ENCODE data around the gene LRFN2. TPM values are rescaled to one million over a fixed set of nuclear protein-coding genes. Genes with fewer than 3 reads are reported as not detected.
A peak's percentile ranks its signal among the peaks of the same experiment; 100 is the strongest.

LRFN2 gene
- polyA plus RNA-seq, 3 donors from 2014 or later, result 0.67 to 1.8 (median 0.87) TPM

DNA sequence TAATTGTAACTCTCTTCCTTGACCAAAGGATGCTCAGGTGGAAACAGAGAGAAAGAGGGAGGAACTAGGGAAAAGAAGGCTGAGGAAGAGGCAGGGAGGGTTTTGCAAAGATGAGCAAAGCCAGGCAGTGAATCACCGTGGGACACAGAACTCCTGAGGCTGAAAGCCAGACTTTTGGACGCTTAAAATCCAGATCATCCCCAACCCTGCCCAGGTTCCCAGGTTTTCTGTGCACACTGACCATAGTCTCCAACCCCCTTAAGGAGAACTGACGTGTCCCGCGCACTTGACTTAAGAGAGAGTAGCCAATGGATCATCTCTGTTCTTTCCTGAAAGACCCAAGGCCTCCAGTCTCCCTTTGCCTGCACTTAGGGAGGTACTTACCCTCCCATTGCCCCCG, 75.3 kb downstream of the LRFN2 start:
- no peak for DNase-seq
- no peak overlapping the region for H3K4me3 Mint-ChIP-seq
- H3K9me3 Mint-ChIP-seq, result no peaks in the 10 kb centered on the region
- no peaks in the 10 kb centered on the region for H3K36me3 Mint-ChIP-seq
- H3K27me3 Mint-ChIP-seq (ENCODE audit: low read depth in 3 of 3), result peaks cover 0 to 4% (median 2%) of the 10 kb centered on the region in 3 donors
- peak overlapping the region in 2 of 6 donors; percentile 58 to 69 for H3K27ac Mint-ChIP-seq
- H3K4me1 Mint-ChIP-seq, result peaks cover 26 to 31% of the 10 kb centered on the region in 2 donors

DNA sequence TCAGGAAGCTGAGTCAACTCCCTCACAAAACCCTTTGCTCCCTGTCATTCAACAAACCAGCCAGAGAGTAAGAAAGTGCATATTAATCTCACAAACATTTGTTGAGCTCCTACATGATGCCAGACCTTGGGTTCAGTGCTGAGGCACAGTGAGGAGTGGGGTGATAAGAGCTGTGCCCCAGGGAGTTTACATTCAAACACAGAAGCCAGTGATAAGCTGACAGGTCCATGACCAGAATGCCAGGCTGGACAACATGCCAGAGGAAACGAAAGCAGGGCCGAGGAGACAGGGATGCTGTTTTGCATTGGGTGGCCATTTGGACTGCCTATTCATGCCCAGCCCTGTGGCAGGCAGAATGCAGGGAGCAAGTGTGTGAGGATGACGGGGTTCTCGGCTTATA, 76.7 kb downstream of the LRFN2 start:
- Mint-ChIP-seq H3K4me1 (peaks cover 26 to 31% of the 10 kb centered on the region in 2 donors), H3K9me3 (no peaks in the 10 kb centered on the region), H3K36me3 (no peaks in the 10 kb centered on the region), H3K4me3 (no peak overlapping the region), H3K27ac (peak overlapping the region in 2 of 6 donors; percentile 16 to 22), H3K27me3 (ENCODE audit: low read depth in 3 of 3) (no peaks in the 10 kb centered on the region)
- no peak for DNase-seq

DNA sequence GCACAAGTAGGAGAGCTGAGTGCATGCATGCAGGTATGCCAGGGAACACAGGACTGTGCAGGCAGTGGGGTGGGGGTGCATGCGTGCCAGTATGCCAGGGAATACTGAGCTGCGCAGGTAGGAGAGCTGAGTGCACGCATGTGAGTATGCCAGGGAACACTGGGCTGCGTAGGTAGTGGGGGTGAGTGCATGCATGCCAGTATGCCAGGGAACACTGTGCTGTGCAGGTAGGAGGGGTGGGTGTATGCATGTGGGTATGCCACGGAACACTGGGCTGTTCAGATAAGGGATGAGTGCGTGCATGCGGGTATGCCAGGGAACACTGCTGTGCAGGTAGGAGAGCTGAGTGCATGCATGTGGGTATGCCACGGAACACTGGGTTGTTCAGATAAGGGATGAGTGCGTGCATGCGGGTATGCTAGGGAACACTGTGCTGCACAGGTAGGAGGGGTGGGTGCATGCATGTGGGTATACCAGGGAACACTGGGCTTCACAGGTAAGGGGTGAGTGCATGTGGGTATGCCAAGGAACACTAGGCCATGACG, 77.4 kb downstream of the LRFN2 start:
- Mint-ChIP-seq H3K4me3 (peak overlapping the region in 2 of 5 donors; percentile 10 to 23), H3K27ac (peak overlapping the region in 1 of 6 donors; percentile 62), H3K4me1 (peaks cover 26 to 31% of the 10 kb centered on the region in 2 donors), H3K36me3 (no peaks in the 10 kb centered on the region), H3K9me3 (no peaks in the 10 kb centered on the region), H3K27me3 (ENCODE audit: low read depth in 3 of 3) (no peaks in the 10 kb centered on the region)
- no peak for DNase-seq

DNA sequence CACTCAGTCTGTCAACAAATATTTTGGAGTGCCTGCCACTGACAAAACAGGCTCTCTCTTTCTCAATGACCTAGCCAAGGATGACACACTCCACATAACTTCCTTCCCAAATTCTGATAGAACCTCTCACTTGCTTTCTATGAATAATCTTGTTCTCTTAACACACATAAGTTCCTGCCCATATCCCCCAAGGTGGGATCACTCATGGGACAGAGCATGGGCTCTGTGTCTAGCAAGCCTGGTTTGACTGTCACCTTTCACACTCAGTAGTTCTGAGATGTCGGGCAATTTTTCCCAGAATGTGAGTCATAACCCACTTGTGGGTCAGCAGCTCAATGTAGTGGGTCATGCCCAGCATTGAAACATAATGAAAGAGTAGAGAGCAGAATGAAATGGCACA, 78.1 kb downstream of the LRFN2 start:
- Mint-ChIP-seq H3K36me3 (no peaks in the 10 kb centered on the region), H3K27ac (peak overlapping the region in 1 of 6 donors; percentile 62), H3K4me1 (peaks cover 26 to 31% of the 10 kb centered on the region in 2 donors), H3K4me3 (peak overlapping the region in 2 of 5 donors; percentile 23 to 57), H3K9me3 (no peaks in the 10 kb centered on the region), H3K27me3 (ENCODE audit: low read depth in 3 of 3) (no peaks in the 10 kb centered on the region)
- no peak for DNase-seq

DNA sequence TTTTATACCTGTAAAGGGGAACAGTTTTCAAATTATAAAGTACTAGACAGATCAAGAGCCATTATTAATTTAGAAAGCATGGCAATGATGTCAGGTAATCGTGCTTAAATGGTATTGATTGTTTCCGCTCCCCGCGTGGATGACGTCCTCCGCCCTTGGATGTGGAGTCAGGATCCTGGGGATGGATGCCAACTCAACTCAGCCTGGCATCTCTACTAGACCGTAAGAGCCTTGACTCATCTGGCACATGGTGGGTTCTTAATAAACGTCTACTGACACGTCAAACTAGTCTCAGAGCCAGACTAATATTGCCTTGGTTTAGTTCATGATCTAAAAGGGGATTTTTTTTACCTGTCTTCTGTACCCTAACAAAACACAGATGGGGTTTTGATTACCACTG, 80.2 kb downstream of the LRFN2 start:
- Mint-ChIP-seq H3K4me1 (peaks cover 26 to 31% of the 10 kb centered on the region in 2 donors), H3K36me3 (peaks cover 0 to 10% (median 0%) of the 10 kb centered on the region in 3 donors), H3K27ac (peak overlapping the region in 2 of 6 donors; percentile 35 to 48), H3K9me3 (no peaks in the 10 kb centered on the region), H3K27me3 (ENCODE audit: low read depth in 3 of 3) (no peaks in the 10 kb centered on the region), H3K4me3 (no peak overlapping the region)
- no peak for DNase-seq

DNA sequence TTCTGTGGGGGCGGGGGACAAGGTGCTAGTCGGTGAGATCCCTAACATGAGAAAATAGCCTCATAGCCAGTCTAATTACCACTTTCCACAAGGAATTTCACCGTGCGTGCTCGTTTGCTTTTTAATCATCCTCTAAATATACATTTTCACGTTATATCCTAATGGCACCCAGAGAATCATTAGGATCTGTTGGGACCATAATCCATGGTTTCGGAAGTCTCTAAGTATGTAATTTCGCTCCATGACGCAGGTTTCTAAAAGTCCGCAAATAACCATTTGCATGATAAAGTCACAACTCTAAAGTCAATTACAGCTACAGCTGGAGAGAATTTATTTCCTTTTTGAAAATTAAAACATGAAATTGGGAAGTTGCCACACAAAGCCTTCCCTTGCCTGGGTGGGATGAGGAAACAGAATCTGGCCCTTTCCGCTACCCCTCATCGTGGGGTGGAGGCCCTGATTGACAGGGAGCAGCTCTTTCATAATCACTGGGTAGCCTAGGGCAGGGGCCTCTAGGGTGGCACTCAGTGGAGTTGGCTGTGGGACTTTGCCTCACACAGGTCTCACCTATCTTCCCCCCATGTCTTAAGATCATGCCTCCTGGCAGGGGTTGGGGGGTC, 81.9 kb downstream of the LRFN2 start:
- H3K4me1 Mint-ChIP-seq, result peaks cover 16 to 17% of the 10 kb centered on the region in 2 donors
- no peak overlapping the region for H3K27ac Mint-ChIP-seq
- H3K36me3 Mint-ChIP-seq, result peaks cover 0 to 10% (median 0%) of the 10 kb centered on the region in 3 donors
- no peak for DNase-seq
- H3K27me3 Mint-ChIP-seq (ENCODE audit: low read depth in 3 of 3), result no peaks in the 10 kb centered on the region
- no peak overlapping the region for H3K4me3 Mint-ChIP-seq
- no peaks in the 10 kb centered on the region for H3K9me3 Mint-ChIP-seq

DNA sequence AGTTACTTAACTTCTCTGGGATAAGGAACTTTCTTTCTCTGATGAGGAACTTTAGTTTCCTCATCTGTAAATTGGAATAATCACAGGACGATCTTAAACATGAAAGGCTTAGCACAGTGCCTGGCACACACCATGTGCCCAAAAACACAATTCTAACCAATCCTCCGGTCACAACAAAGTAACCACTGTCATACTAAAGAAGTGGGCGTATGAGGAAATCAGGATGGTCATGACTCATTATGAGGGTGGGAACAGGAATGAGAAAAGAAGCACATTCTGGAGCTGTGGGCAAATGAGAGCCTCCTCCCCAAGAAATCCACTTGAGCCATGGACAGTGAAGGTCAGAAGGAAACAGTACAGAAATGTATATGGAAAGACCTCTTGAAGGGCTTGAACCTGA, 82.9 kb downstream of the LRFN2 start:
- H3K4me3 Mint-ChIP-seq, result no peak overlapping the region
- DNase-seq, result no peak
- H3K9me3 Mint-ChIP-seq, result no peaks in the 10 kb centered on the region
- peaks cover 7% of the 10 kb centered on the region in 2 donors for H3K4me1 Mint-ChIP-seq
- H3K36me3 Mint-ChIP-seq, result peaks cover 0 to 10% (median 0%) of the 10 kb centered on the region in 3 donors
- no peaks in the 10 kb centered on the region for H3K27me3 Mint-ChIP-seq (ENCODE audit: low read depth in 3 of 3)
- no peak overlapping the region for H3K27ac Mint-ChIP-seq

DNA sequence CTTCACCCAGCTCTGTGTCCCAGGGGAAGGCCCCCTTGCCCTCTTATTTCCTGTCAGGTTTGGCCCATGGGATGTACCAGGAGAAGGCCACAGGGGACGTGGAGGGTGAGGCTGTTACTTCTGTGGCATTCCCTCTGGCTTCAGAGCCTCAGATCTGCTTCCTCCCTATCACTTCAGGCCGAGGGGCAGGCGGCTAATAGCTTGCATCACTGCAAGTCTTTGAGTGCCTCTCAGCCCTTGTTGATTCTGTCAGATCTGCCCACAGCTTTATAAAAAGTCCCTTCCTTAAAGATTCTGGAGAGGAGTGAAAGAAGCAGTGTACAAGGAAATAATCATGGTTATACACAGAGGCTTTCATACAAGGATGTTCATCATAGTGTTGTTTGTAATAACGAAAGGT, 86.9 kb downstream of the LRFN2 start:
- Mint-ChIP-seq H3K4me3 (no peak overlapping the region), H3K27me3 (ENCODE audit: low read depth in 3 of 3) (no peaks in the 10 kb centered on the region), H3K27ac (no peak overlapping the region), H3K9me3 (no peaks in the 10 kb centered on the region), H3K36me3 (peaks cover 0 to 10% (median 0%) of the 10 kb centered on the region in 3 donors), H3K4me1 (no peaks in the 10 kb centered on the region)
- no peak for DNase-seq

DNA sequence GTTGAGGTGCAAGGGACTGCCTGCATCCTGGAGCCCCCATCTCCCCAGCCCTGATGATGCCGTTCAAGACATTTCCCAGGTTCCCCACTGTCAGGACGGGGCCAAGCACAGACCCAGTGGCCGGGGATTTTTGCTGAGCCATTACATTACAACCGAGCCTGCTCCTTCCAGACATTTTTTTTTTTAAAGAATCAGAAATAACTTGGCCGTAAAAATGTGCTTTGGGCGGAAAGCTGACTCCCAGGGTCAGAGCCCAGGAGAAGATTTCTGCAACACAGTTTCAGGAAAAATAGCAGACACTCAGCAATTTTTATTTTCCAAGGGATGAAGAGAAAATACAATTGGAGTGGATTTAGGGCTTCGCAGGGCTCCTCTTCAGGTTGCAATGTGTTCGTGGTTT, 87.9 kb downstream of the LRFN2 start:
- Mint-ChIP-seq H3K27me3 (ENCODE audit: low read depth in 3 of 3) (no peaks in the 10 kb centered on the region), H3K9me3 (no peaks in the 10 kb centered on the region), H3K4me3 (no peak overlapping the region), H3K36me3 (peaks cover 0 to 10% (median 0%) of the 10 kb centered on the region in 3 donors), H3K4me1 (no peaks in the 10 kb centered on the region), H3K27ac (no peak overlapping the region)
- no peak for DNase-seq

DNA sequence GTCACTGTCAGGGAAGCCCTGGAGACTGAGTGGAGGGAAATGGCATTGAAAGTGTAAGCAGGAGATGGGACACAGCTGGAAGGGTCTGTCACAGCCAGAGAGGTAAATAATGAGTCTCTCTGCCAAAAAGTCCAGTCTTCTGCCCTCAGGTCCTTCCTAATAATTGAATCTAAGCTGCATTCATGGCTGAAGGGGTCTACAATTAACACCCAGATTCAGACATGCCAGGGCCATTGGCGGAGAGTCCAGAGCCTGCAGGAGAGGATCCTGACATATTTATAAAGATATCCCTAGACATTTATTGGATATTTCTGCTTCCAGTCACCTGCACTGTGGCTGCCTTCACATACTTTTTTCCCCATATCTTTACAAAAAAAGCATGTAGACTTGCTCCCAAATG, 89.0 kb downstream of the LRFN2 start:
- H3K4me3 Mint-ChIP-seq, result no peak overlapping the region
- no peak for DNase-seq
- no peaks in the 10 kb centered on the region for H3K4me1 Mint-ChIP-seq
- H3K9me3 Mint-ChIP-seq, result no peaks in the 10 kb centered on the region
- peaks cover 0 to under 1% (median 0%) of the 10 kb centered on the region in 3 donors for H3K27me3 Mint-ChIP-seq (ENCODE audit: low read depth in 3 of 3)
- peaks cover 0 to 7% (median 0%) of the 10 kb centered on the region in 3 donors for H3K36me3 Mint-ChIP-seq
- no peak overlapping the region for H3K27ac Mint-ChIP-seq

DNA sequence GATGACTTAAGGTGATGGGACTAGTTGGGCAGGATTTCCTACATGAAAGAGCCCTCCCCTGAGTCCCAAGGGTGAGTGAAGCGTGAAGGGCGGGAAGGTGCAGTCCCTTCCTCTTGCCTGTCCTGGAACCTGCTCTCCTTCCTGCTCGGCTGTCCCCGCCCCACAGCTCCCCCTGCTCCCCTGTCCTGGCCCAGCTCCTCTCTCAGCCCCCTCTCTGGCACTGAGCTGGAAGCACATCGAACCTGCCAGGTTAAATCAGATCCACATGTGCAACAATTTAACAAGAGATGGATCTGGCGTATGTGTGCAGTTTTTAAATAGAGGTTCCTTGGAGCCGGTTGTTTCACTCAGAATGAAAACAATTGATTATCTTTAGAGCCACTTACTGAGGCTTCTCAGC, 95.0 kb downstream of the LRFN2 start:
- peaks cover 0 to 5% (median 2%) of the 10 kb centered on the region in 3 donors for H3K27me3 Mint-ChIP-seq (ENCODE audit: low read depth in 3 of 3)
- H3K27ac Mint-ChIP-seq, result no peak overlapping the region
- no peak overlapping the region for H3K4me3 Mint-ChIP-seq
- peaks cover 0 to 3% (median 0%) of the 10 kb centered on the region in 3 donors for H3K36me3 Mint-ChIP-seq
- no peak for DNase-seq
- no peaks in the 10 kb centered on the region for H3K4me1 Mint-ChIP-seq
- H3K9me3 Mint-ChIP-seq, result no peaks in the 10 kb centered on the region

DNA sequence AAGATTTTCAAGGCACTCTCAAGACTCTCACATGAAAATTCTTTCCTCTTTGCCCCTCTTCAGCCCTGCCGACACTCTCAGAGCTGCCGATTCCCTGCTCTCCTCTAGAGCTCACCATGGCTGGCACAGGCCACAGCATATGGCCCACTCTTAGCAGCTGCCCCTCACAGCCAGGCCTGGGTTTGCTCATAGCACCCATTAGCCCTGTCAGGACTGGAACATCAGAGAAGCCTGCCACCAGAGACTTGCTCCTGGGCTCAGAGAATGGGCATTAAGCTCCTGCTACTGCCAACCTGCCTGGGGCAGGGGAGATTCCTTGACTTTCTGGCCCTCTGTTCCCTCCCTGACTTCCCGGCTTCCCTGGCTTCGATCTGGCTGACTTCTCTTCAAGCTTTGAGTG, 96.7 kb downstream of the LRFN2 start:
- Mint-ChIP-seq H3K27ac (no peak overlapping the region), H3K27me3 (ENCODE audit: low read depth in 3 of 3) (peaks cover 0 to 5% (median 2%) of the 10 kb centered on the region in 3 donors), H3K36me3 (peaks cover 0 to 9% (median 0%) of the 10 kb centered on the region in 3 donors), H3K4me1 (no peaks in the 10 kb centered on the region), H3K4me3 (no peak overlapping the region), H3K9me3 (no peaks in the 10 kb centered on the region)
- no peak for DNase-seq

DNA sequence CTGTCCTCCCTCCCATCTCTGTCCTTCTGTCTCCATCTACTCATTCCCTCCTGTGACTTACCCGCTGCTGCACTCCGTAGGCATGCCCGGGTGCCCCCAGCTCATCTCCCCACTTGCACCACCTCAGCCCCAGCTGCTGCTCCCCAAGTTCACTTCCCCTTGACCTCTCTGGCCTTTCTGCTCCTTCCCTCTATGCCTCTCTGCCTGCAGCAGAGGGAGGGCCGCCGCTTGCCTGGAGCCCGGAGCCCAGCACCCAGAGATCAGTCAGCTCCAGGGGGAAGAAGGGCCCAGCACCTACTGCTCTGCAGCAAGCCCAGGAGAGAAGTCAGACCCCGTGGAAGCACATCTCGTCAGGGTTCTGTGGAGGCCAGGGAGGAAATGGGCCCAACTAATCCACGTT, 97.4 kb downstream of the LRFN2 start:
- DNase-seq, result no peak
- Mint-ChIP-seq H3K4me3 (no peak overlapping the region), H3K4me1 (peaks cover 0 to 4% of the 10 kb centered on the region in 2 donors), H3K9me3 (no peaks in the 10 kb centered on the region), H3K27ac (no peak overlapping the region), H3K36me3 (peaks cover 0 to 9% (median 0%) of the 10 kb centered on the region in 3 donors), H3K27me3 (ENCODE audit: low read depth in 3 of 3) (peaks cover 0 to 6% (median 2%) of the 10 kb centered on the region in 3 donors)

DNA sequence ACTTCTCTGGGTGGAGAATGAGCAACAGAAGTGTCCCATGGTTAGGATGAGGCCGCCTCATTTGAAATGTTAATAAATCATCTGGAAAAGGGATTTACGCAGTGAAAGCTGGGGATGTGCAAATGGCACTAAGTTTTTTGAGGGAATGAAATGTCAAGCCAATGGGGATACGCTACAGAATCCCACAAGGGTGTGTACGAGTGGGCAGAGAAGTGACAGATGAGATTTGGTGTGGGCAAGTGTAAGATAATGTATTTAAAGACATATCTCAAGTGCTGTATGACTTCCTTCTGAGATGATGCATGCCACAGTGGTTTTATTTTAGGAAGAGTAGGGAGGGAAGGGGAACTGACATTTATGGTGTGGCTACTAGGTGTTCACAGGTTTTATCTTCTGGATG, 100.6 kb downstream of the LRFN2 start:
- H3K9me3 Mint-ChIP-seq, result no peaks in the 10 kb centered on the region
- H3K4me3 Mint-ChIP-seq, result no peak overlapping the region
- peaks cover 0 to 5% of the 10 kb centered on the region in 2 donors for H3K4me1 Mint-ChIP-seq
- H3K27ac Mint-ChIP-seq, result peak overlapping the region in 1 of 6 donors; percentile 60
- peaks cover 3 to 9% (median 8%) of the 10 kb centered on the region in 3 donors for H3K27me3 Mint-ChIP-seq (ENCODE audit: low read depth in 3 of 3)
- DNase-seq, result no peak
- peaks cover 0 to 10% (median 0%) of the 10 kb centered on the region in 3 donors for H3K36me3 Mint-ChIP-seq

Measured in immature natural killer cell (primary cell).